Forelimb muscle (tissue), 1 donor: ENCODE data around the gene SNAPIN. TPM values are rescaled to one million over a fixed set of nuclear protein-coding genes. Genes with fewer than 3 reads are reported as not detected.
A peak's percentile ranks its signal among the peaks of the same experiment; 100 is the strongest.

Experiments used
- DNase-seq: peaks from one replicate; pipeline ENCODE4 v3.0.0-alpha.2; 2013; ENCODE audit warnings: low read depth
- polyA plus RNA-seq: library from polyadenylated mRNA; unstranded; fragments of 120-200 nt; gene quantifications from one replicate; pipeline ENCODE4 v1.2.1, GENCODE V29; 2013; ENCODE audit not compliant: insufficient read length

The SNAPIN gene, protein sequence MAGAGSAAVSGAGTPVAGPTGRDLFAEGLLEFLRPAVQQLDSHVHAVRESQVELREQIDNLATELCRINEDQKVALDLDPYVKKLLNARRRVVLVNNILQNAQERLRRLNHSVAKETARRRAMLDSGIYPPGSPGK
- 50.7 TPM for polyA plus RNA-seq

DNA sequence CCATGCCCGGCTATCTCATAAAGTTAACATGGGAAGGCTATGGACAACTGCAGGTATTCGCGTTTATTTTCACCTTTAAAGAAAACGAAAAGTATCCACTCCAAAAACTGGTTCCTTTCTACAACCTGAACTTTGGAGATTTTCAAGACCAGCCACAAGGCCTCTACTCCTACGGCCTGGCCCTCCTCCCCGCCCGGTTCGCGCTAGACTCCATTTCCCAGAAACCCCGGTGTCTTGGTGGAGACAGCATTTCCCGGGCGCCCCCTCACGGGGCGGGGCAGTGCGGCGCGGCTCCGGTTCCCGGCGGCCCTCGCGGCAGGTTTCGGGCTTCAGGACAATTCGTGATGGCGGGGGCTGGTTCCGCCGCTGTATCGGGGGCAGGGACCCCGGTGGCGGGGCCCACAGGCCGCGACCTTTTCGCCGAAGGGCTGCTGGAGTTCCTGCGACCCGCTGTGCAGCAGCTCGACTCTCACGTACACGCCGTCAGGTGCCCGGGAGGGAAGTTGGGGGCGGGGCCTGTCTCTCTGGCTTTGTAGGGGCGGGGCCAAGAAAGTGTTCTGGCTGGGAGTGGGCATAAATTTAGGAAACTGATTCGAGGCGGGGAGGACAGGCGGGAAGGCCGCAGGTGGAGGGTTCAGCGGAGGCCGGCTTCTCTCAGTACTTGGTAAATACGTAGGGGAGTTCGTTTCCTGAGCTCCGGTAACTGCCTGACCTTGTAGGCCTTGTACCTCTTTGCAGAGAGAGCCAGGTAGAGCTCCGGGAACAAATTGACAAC, at the start of gene SNAPIN:
SNAPIN (plus strand) TSS at position 304 of the 775 bp plus-strand sequence; CDS start at position 345, 41 bp downstream.
- DNase-seq = peak; percentile 78

DNA sequence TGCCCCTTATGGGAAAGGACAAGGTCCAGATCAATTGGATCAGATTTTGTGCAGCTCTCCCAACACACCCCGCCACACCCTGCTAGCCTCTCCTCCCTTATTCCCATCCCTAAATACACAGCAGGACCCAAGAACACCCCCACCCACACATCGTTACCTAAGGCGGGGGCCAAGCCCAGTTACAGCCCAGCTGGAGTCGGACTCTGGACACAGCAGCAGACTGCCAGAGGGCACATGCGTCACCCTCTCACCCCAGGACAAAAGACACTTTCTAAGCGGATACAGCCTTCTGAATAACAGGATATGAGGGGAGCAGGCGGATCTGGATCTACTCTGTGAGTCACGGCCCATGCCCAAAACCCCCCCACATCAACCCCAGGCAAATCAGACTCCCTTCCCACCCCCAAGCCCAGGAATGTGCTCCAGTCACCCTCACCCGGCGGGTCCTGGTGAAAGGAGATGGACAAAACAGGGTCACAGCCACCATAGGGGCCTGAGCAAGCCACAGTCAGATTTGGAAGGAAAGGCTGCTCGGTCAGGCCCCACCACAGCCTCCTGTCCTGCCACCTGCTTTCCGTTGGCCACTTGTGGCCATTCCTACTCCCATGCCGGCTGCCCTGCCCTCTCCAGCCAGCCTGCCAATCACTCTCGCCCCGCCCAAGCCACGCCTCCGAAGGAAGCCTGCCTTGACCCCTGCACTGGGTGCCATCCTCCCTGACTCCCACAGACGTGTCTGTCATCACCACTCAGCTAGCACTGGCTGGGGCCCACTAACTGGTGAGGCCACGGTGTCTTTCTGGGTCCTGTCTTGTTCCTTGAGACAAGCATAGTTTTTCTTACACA, 49.5 kb upstream of the SNAPIN start:
- DNase-seq = no peak

GRCh38 chr1:153609585-153609907, 49.0 kb upstream of the SNAPIN start:
- DNase-seq = no peak

DNA sequence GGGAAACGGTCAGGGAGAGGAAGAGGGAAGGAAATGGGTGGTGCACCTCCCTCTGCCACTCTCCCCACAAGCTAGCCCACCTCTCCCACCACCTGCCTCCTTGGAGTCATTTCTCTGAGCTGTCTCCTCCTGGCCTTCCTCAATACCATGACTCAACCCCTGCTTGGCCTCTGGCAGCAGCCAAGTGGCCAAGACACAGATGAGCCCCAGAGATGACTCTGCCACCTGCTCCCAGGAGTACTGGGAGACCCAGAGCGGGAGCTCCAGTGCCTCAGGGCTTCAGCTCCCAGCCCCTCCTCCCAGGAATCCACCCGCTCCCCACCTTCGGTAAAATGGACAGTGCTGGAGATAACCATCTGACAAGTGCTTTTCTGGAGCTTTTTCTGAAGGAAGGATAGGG, 48.2 kb upstream of the SNAPIN start:
- no peak for DNase-seq

GRCh38 chr1:153610811-153611301, 47.6 kb upstream of the SNAPIN start:
- no peak for DNase-seq

GRCh38 chr1:153611356-153611755, 47.1 kb upstream of the SNAPIN start:
- no peak for DNase-seq

DNA sequence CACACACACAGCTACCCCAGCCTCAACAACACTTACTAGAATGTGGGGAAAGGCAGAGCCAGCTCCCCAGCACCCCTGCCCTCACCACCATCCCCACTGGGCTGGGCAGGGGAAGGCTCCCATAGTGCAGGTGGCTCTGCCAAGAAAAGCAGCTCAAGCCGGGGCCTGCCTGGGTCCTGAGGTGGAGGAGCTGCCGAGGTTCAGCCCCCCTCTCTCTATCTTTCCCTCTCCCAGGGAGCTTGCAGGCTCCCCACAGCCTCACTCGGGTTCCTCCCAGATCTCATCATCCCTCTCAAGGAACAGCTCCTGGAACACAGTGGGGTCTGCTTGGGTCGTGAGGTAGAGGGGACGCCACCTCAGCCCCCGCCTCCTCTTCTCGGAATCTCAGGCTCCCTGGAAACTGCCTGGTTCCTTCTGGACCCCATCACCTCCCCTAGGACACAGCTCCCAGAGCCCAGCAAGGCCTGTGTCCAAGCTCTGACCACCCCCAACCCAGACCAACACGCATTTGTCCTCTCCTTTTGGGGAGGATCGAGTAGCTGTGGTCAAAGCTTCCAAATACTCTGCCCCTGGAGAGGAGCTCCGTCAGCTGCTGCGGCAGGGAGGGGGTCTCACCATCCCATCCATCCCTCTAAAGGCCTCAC, 46.3 kb upstream of the SNAPIN start:
- DNase-seq = no peak

GRCh38 chr1:153612755-153613331, 45.7 kb upstream of the SNAPIN start, which contains the start of gene S100A16:
TSS of gene S100A16 (minus strand) at chr1:153613137. CDS start at chr1:153608151, 4,986 bp downstream.
- DNase-seq = no peak

- no peak for DNase-seq
These were observed 45.1 kb upstream of the SNAPIN start for GRCh38 chr1:153613406-153613805.

GRCh38 chr1:153614189-153614900, 44.2 kb upstream of the SNAPIN start:
- DNase-seq = no peak

DNA sequence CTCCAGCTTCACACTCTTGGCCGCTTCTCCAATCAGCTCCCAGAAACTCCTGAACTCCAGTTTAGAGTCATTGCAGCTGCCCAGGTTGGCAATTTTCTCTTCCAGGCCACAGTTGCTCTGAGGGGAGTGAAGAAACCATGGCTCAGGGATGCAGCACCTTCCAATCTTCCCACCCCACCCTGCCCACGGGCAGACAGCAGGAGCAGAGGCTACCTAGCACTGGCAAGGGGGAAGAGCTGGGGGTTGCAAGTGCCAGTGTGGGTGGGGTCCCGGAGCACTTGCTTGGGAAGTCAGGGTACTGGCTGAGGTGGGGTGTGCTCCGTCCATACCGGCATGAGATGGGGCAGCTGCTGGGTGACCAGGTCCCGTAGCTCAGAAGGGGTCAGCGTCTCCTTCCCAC, 43.6 kb upstream of the SNAPIN start:
- DNase-seq = no peak

DNA sequence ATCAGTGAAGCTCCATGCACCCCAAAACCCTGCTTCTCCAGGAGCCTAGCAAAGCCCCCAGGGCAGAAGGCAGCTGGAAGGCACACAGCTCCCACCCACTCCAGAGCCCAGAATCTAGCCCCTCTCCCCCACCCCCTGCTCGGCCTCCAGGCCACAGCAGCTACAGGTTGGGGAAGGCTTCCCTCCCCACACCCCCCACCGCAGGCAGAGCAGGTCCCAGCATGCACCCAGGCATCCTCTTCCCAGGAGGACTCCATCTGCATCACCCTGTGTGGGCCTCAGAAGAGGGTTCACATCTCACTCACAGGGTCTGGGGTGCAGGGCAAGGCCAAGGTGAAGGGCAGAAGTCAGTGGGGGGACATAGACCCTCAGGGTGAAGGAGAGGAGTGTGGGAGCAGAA, 43.1 kb upstream of the SNAPIN start:
- no peak for DNase-seq

- no peak for DNase-seq
These were observed 42.2 kb upstream of the SNAPIN start, which contains the start of gene S100A14 for GRCh38 chr1:153616144-153616916. TSS of gene S100A14 (minus strand) at chr1:153616325. CDS start at chr1:153615858, 467 bp downstream.

DNA sequence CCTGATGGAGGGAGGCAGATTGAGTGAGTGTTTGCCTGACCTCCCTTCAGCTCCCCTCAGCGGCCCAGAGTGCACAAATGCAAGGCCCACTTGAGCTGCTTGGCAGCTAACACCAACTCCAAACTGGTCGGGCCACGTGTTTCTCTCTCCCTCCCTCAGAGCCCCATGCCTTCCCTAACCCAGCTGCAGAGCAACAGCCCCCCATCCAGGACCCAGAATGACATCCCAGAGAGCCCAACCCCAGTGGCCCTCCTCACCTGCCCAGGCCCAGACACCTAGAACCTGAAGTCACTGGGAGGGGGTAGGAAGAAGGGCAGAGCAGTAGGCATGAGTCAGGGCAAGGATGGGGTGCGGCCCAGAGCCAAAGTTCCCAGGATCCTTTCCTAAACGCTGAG, 41.6 kb upstream of the SNAPIN start:
- no peak for DNase-seq

GRCh38 chr1:153617663-153618062, 40.8 kb upstream of the SNAPIN start:
- DNase-seq = no peak

DNA sequence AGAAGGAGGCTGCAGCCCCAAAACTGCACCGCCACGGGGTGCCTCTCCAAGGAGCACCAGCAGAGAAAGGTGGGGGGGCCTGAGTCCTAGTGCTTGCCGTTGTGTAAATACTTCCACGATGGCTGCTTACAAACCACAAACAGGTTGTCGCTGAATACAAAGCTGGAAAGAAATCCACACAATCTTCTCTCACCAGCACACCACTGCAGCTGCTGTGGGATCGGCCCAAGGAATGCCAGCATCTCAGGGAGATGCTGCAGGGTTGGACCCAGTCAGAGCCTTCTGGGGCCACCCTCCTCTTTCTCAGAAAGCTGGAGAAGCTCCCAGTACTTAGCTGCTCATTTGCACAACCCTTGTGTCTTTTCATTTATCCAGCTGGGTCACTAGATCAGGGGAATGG, 39.3 kb upstream of the SNAPIN start:
- DNase-seq = no peak

DNA sequence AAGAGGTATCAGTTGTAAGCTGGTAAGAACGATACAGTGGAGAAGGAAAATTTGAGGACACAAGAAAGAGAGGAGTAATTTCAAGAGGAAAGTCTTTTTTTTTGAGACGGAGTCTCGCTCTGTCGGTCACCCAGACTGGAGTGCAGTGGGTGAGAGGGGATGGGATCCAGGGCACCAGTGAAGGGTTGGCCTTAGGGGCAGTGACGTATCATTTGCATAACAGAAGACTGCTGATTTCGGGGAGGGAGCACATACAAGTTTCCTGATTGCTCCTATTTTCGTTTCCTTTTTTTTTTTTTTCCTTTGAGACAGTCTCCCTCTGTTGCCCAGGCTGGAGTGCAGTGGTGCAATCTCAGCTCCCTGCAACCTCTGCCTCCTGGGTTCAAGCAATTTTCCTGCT, 35.4 kb upstream of the SNAPIN start:
- DNase-seq = no peak

DNA sequence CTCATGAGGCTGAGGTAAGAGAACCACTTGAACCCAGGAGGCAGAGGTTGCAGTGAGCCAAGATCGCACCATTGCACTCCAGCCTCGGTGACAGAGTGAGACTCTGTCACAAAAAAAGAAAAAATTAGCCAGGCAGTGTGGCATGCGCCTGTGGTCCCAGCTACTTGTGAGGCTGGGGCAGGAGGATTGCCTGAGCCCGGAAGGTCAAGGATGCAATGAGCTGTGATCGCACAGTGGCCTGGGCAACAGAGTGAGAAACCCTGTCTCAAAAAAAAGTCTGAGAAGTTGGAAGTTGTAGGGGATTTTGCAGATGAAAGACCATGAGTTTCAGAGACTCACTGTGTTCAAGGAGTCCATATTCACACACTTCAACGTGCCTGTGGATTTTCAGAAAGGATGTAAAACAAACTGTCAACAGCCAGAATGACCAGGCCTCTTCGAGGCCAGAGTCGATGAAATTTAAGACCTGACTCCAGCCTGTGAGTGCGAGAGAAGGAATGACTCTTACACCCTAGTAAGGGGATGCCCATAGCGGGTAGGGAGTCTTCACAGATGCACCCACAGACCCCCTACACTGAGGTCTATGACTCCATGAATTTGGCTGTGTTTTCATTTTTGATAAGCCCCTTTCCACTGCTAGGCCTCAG, 33.4 kb upstream of the SNAPIN start:
- no peak for DNase-seq

- no peak for DNase-seq
These were observed 32.0 kb upstream of the SNAPIN start for GRCh38 chr1:153626477-153626903.
